ENCODE results near the gene FAM53A. TPM values are rescaled to one million over a fixed set of nuclear protein-coding genes. Genes with fewer than 3 reads are reported as not detected.

The FAM53A gene
- total and polyA plus RNA-seq, 2 experiments from 2014 or later = 7.1 to 11.8 TPM

- Histone ChIP-seq H3K4me1 (ENCODE audit: low read depth) (no peaks in the 10 kb centered on the region), H3K9me3 (ENCODE audit: low read depth) (no peaks in the 10 kb centered on the region), H3K36me3 (no peaks in the 10 kb centered on the region), H3K4me3 (no peak overlapping the region), H3K27me3 (no peaks in the 10 kb centered on the region), H3K27ac (no peak overlapping the region)
- TF ChIP-seq CTCF (IDR thresholded peaks at IDR 0.05; ENCODE audit: low read depth, low read length) = no peak
- DNase-seq (ENCODE audit: low read depth in 1 of 2, low spot score in 1 of 2) = no peak
Observed at GRCh38 chr4:1596393-1596792, 87.7 kb downstream of the FAM53A start.

- DNase-seq (ENCODE audit: low read depth in 1 of 2, low spot score in 1 of 2) = no peak
- TF ChIP-seq CTCF (IDR thresholded peaks at IDR 0.05; ENCODE audit: low read depth, low read length) = no peak
- Histone ChIP-seq H3K36me3 (no peaks in the 10 kb centered on the region), H3K27me3 (no peaks in the 10 kb centered on the region), H3K9me3 (ENCODE audit: low read depth) (no peaks in the 10 kb centered on the region), H3K27ac (no peak overlapping the region), H3K4me1 (ENCODE audit: low read depth) (no peaks in the 10 kb centered on the region), H3K4me3 (no peak overlapping the region)
Observed at GRCh38 chr4:1595789-1596325, 88.3 kb downstream of the FAM53A start.

GRCh38 chr4:1594871-1595788 lies 89.0 kb downstream of the FAM53A start:
- Histone ChIP-seq H3K9me3 (ENCODE audit: low read depth) (no peaks in the 10 kb centered on the region), H3K4me1 (ENCODE audit: low read depth) (no peaks in the 10 kb centered on the region), H3K27me3 (no peaks in the 10 kb centered on the region), H3K27ac (no peak overlapping the region), H3K36me3 (no peaks in the 10 kb centered on the region), H3K4me3 (no peak overlapping the region)
- no peak for TF ChIP-seq CTCF (IDR thresholded peaks at IDR 0.05; ENCODE audit: low read depth, low read length)
- DNase-seq (ENCODE audit: low read depth in 1 of 2, low spot score in 1 of 2) = no peak

GRCh38 chr4:1593881-1594345 lies 90.2 kb downstream of the FAM53A start:
- no peak for TF ChIP-seq CTCF (IDR thresholded peaks at IDR 0.05; ENCODE audit: low read depth, low read length)
- Histone ChIP-seq H3K4me3 (no peak overlapping the region), H3K27ac (no peak overlapping the region)

GRCh38 chr4:1593458-1593857 lies 90.7 kb downstream of the FAM53A start:
- no peaks in the 10 kb centered on the region for H3K36me3 ChIP-seq
- no peak overlapping the region for H3K27ac ChIP-seq
- no peak for TF ChIP-seq CTCF (IDR thresholded peaks at IDR 0.05; ENCODE audit: low read depth, low read length)
- no peaks in the 10 kb centered on the region for H3K9me3 ChIP-seq (ENCODE audit: low read depth)
- no peaks in the 10 kb centered on the region for H3K27me3 ChIP-seq
- DNase-seq (ENCODE audit: low read depth in 1 of 2, low spot score in 1 of 2) = peak in 1 of 2 donors; percentile 8
- no peaks in the 10 kb centered on the region for H3K4me1 ChIP-seq (ENCODE audit: low read depth)
- no peak overlapping the region for H3K4me3 ChIP-seq

More at GRCh38 chr4:1593881-1594345, 90.2 kb downstream of the FAM53A start:
- Histone ChIP-seq H3K36me3 (no peaks in the 10 kb centered on the region), H3K9me3 (ENCODE audit: low read depth) (no peaks in the 10 kb centered on the region), H3K27me3 (no peaks in the 10 kb centered on the region), H3K4me1 (ENCODE audit: low read depth) (no peaks in the 10 kb centered on the region)
- DNase-seq (ENCODE audit: low read depth in 1 of 2, low spot score in 1 of 2) = no peak
